ENCODE data around the gene EIF2S2.
"Not testable (repeated sequence)": the region's sequence is repeated elsewhere in the genome, so short reads cannot be mapped to it uniquely, and the experiment has no call there.

DNA sequence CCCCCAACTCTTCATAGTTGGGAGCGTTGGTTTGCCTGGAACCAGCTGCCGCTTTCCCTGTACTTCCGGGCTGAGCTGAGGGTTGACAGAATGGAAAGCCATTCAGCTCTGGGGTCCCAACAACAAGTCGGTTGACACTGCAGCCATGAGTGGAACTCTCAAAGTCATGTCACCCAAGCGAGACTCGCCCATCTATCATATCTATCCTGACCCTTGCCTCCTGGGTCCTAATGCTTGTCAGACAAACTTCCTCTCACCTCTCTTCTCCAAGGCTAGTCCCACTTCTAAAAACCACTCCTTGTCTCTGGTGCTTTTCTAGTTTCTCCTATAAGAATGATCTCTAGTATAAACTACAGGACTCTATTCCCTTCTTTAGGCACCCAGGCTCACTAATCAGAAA, 41.1 kb upstream of the EIF2S2 start:
- TF ChIP-seq, protein P1, sequence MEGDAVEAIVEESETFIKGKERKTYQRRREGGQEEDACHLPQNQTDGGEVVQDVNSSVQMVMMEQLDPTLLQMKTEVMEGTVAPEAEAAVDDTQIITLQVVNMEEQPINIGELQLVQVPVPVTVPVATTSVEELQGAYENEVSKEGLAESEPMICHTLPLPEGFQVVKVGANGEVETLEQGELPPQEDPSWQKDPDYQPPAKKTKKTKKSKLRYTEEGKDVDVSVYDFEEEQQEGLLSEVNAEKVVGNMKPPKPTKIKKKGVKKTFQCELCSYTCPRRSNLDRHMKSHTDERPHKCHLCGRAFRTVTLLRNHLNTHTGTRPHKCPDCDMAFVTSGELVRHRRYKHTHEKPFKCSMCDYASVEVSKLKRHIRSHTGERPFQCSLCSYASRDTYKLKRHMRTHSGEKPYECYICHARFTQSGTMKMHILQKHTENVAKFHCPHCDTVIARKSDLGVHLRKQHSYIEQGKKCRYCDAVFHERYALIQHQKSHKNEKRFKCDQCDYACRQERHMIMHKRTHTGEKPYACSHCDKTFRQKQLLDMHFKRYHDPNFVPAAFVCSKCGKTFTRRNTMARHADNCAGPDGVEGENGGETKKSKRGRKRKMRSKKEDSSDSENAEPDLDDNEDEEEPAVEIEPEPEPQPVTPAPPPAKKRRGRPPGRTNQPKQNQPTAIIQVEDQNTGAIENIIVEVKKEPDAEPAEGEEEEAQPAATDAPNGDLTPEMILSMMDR (IDR thresholded peaks at IDR 0.05): not testable (repeated sequence)
- not testable (repeated sequence) for TF ChIP-seq POLR2A, EP300 (IDR thresholded peaks at IDR 0.05)

All from tibial nerve (tissue), 4 donors.